ENCODE measurements around the gene RTP5.

RTP5 gene

DNA sequence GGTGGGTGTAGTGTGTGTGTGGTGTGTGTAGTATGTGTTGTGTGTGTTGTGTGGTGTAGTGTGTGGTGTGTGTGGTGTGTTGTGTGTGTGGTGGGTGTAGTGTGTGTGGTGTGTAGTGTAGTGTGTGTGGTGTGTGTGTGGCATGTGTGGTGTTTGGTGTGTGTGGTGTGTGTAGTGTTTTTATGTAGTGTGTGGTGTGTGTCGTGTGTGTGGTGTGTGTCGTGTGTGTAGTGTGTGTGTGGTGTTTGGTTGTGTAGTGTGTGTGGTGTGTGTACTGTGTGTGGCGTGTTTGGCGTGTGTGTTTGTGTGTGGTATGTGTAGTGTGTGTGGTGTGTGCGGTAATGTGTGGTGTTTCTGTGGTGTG lies 4.7 kb upstream of the RTP5 start:
- no peaks in the 10 kb centered on the region for H3K36me3 ChIP-seq (ENCODE audit: insufficient read depth, low read length)
- no peak overlapping the region for H3K27ac ChIP-seq
- no peak for DNase-seq (ENCODE audit: low read depth, low spot score)
- H3K9me3 ChIP-seq (ENCODE audit: low read depth, low read length): no peaks in the 10 kb centered on the region
- TF ChIP-seq POLR2AphosphoS5 (IDR thresholded peaks at IDR 0.05; ENCODE audit: borderline replicate concordance, low read depth, low read length): no peak
- no peak for TF ChIP-seq EZH2 (IDR thresholded peaks at IDR 0.05)
- TF ChIP-seq FOXP2 (optimal IDR thresholded peaks at IDR 0.05; ENCODE audit: control extremely low read depth, extremely low read length, insufficient read depth): no peak
- no peak overlapping the region for H3K9ac ChIP-seq (ENCODE audit: insufficient read length)
- H3K4me3 ChIP-seq: no peak overlapping the region

DNA sequence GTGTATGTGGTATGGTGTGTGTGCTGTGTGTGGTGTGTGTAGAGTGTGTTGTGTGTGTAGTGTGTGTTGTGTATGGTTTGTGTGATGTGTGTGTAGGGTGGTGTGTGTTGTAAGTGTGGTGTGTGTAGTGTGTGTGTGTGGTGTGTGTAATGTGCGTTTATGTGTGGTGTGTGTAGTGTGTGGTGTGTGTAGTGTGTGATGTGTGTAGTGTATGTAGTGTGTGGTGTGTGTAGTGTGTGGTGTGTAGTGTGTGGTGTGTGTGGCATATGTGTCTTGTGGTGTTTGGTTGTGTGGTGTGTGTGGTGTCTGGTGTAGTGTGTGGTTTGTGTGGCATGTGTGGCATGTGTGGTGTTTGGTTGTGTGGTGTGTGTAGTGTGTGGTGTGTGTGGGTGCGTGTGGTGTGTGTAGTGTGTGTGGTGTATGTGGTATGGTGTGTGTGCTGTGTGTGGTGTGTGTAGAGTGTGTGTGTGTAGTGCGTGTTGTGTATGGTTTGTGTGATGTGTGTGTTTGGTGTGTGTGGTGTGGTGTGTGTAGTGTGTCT lies 4.0 kb upstream of the RTP5 start:
- no peak overlapping the region for H3K9ac ChIP-seq (ENCODE audit: insufficient read length)
- DNase-seq (ENCODE audit: low read depth, low spot score): no peak
- H3K27ac ChIP-seq: no peak overlapping the region
- H3K36me3 ChIP-seq (ENCODE audit: insufficient read depth, low read length): no peaks in the 10 kb centered on the region
- no peak for TF ChIP-seq EZH2 (IDR thresholded peaks at IDR 0.05)
- TF ChIP-seq FOXP2 (optimal IDR thresholded peaks at IDR 0.05; ENCODE audit: control extremely low read depth, extremely low read length, insufficient read depth): no peak
- no peak for TF ChIP-seq POLR2AphosphoS5 (IDR thresholded peaks at IDR 0.05; ENCODE audit: borderline replicate concordance, low read depth, low read length)
- H3K4me3 ChIP-seq: no peak overlapping the region
- H3K9me3 ChIP-seq (ENCODE audit: low read depth, low read length): no peaks in the 10 kb centered on the region

DNA sequence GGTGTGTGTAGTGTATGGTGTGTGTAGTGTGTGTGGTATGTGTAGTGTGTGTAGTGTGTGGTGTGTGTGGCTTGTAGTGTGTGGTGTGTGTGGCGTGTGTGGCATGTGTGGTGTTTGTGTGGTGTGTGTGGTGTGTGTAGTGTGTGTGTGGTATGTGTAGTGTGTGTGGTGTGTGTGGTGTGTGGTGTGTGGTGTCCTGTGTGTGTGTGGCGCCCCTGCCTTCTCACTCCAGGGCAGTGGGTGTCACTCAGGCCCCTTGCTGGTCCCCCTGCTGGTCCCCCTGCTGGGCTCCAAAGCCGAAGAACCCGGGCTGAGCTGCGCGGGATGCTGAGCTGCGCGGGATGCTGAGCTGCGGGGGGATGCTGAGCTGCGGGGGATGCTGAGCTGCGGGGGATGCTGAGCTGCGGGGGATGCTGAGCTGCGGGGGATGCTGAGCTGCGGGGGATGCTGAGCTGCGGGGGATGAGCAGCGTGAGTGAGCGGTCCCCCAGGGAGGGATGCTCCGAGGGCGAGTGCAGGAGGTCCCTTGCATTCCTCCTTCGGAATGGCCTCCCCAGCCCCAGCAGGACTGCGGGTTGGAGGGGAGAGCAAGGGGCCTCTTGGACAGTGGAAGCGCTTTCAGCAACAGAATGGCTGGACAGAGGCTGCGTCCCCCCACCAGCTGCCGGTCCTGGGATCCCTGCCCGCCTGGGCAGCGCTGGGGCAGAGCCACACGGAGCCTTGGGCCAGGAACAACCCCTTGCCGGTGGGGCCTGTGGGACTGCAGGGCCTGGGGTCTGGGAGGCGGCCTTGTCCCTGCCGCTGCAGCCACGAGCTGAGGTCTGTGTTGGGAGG lies 3.4 kb upstream of the RTP5 start:
- Histone ChIP-seq H3K9me3 (ENCODE audit: low read depth, low read length) (no peaks in the 10 kb centered on the region), H3K4me3 (no peak overlapping the region), H3K27ac (no peak overlapping the region), H3K9ac (ENCODE audit: insufficient read length) (no peak overlapping the region), H3K36me3 (ENCODE audit: insufficient read depth, low read length) (no peaks in the 10 kb centered on the region)
- no peak for DNase-seq (ENCODE audit: low read depth, low spot score)
- TF ChIP-seq EZH2 (IDR thresholded peaks at IDR 0.05) (no peak), POLR2AphosphoS5 (IDR thresholded peaks at IDR 0.05; ENCODE audit: borderline replicate concordance, low read depth, low read length) (no peak), FOXP2 (optimal IDR thresholded peaks at IDR 0.05; ENCODE audit: control extremely low read depth, extremely low read length, insufficient read depth) (no peak)

DNA sequence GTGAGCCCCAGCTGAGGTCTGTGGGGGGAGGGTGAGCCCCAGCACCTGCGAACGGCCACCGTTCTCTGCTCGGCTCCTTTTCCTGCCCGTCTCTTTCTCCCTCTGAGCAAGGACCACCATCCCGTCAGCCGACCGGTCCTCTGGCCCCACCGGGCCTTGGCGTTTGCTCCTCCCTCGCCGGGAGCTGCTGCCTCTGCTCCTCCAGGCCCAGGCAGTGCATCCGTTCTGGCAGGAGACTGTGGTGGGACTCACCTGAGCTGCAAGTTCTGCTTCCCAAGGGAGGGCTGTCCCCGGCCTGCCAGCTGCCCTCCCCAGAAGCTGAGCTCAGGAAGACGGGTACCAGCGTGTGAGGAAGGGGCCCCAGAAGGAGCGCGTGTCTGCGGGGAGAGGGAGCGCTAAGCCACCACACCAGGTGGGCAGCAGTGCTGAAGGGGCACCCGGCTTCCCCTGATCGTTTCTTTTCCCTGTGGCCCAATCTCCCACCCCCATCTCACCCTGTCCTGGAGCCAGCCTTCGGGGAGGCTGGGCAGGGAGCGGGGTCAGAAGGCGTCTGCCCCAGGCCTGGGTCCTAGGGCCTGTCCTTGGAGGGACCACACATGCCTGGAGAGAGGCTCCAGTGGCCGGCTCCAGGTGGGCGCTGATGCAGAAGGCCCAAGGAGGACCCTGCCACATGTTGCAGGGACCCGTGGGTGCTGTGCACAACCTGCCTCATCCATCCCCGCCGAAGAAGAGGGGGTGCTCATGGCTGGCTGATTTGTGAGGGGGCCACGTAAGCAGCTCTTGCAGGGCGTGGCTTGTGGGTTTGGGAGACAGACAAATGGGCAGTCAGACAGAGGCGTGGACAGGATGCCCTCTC lies 2.5 kb upstream of the RTP5 start:
- Histone ChIP-seq H3K27ac (no peak overlapping the region), H3K4me3 (no peak overlapping the region), H3K9me3 (ENCODE audit: low read depth, low read length) (no peaks in the 10 kb centered on the region), H3K36me3 (ENCODE audit: insufficient read depth, low read length) (no peaks in the 10 kb centered on the region), H3K9ac (ENCODE audit: insufficient read length) (no peak overlapping the region)
- no peak for TF ChIP-seq EZH2 (IDR thresholded peaks at IDR 0.05)
- TF ChIP-seq FOXP2 (optimal IDR thresholded peaks at IDR 0.05; ENCODE audit: control extremely low read depth, extremely low read length, insufficient read depth): no peak
- no peak for DNase-seq (ENCODE audit: low read depth, low spot score)

DNA sequence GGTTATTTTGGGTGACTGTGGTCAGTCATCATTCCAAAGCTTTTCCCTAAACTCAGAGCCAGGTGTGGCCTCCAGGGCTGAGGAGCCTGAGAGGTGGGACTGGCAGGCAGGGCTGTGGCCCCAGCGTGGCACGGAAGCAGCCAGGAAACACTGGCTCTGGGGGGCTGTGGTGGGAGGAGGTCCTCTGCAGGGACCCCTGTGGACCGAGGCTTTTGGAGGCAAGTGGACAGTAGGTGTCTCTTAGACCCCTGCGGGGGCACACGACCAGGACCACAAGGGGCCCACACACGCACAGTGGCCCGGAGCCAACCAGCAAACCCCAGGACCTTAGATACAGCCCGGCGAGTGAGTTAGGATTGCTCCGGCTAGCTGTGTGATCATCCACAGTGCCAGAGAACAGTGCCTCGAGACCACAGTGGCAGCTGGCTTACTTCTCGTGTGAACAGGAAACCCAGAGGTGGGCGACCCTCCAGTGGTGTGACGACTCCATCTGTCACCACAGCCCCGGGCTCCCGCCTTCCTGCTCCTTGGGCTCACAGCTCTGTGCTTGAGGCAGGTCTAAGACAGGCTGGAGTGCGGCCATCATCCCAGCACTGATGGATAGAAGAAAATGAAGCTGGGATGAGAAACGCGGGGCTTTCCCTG lies 1.6 kb upstream of the RTP5 start:
- DNase-seq (ENCODE audit: low read depth, low spot score): no peak
- no peak overlapping the region for H3K27ac ChIP-seq
- H3K4me3 ChIP-seq: no peak overlapping the region
- H3K9me3 ChIP-seq (ENCODE audit: low read depth, low read length): no peaks in the 10 kb centered on the region
- TF ChIP-seq POLR2AphosphoS5 (IDR thresholded peaks at IDR 0.05; ENCODE audit: borderline replicate concordance, low read depth, low read length): no peak
- no peak for TF ChIP-seq EZH2 (IDR thresholded peaks at IDR 0.05)
- TF ChIP-seq FOXP2 (optimal IDR thresholded peaks at IDR 0.05; ENCODE audit: control extremely low read depth, extremely low read length, insufficient read depth): no peak
- no peak overlapping the region for H3K9ac ChIP-seq (ENCODE audit: insufficient read length)
- H3K36me3 ChIP-seq (ENCODE audit: insufficient read depth, low read length): no peaks in the 10 kb centered on the region

DNA sequence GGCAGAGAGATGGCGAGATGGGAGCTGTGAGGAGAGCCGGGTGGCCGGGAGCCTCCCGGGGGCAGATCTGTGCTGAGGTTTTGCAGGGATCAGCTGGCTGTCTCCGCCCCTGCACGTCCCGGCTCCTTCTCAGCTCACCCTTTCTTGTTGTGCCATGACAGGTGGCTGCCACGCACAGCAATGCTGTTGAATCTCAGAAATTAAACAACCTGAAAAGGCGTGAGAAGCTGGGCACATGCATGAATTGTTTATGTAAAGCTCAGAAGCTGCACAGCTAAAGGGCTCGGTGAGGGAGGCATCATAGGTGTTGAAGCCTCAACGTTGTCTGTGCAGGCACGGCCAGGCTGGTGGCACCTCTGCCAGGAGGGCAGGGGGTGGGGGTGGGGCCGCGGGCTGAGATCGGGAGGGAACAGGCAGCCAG lies 858 bp upstream of the RTP5 start:
- H3K9me3 ChIP-seq (ENCODE audit: low read depth, low read length): no peaks in the 10 kb centered on the region
- no peak for DNase-seq (ENCODE audit: low read depth, low spot score)
- H3K36me3 ChIP-seq (ENCODE audit: insufficient read depth, low read length): no peaks in the 10 kb centered on the region
- no peak for TF ChIP-seq POLR2AphosphoS5 (IDR thresholded peaks at IDR 0.05; ENCODE audit: borderline replicate concordance, low read depth, low read length)
- TF ChIP-seq FOXP2 (optimal IDR thresholded peaks at IDR 0.05; ENCODE audit: control extremely low read depth, extremely low read length, insufficient read depth): no peak
- no peak for TF ChIP-seq EZH2 (IDR thresholded peaks at IDR 0.05)
- H3K9ac ChIP-seq (ENCODE audit: insufficient read length): no peak overlapping the region
- no peak overlapping the region for H3K4me3 ChIP-seq
- no peak overlapping the region for H3K27ac ChIP-seq

DNA sequence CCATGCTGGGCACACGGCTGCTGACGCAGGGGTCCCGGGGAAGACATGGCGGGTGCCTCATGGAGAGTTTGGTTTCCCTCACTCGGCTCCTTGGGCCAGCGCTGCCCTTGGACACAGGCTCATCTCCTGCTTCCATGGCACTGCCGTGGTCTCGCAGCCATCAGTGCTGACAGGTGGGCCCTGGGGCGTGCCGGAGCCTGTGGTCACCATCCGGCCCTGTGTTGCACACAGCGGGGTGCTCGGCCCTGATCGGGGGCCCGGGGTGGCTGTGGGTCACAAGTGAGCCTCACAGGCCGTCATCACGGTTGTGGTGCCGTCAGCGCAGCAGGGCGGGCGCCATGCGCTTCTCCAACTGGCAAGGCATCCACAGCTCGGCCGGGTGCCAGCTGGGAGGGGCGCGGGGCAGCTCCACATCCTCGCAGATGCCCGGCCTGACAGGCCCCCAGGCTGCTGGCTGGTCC lies 582 bp downstream of the RTP5 start:
- no peaks in the 10 kb centered on the region for H3K9me3 ChIP-seq (ENCODE audit: low read depth, low read length)
- no peak for DNase-seq (ENCODE audit: low read depth, low spot score)
- H3K9ac ChIP-seq (ENCODE audit: insufficient read length): no peak overlapping the region
- H3K4me3 ChIP-seq: no peak overlapping the region
- no peak overlapping the region for H3K27ac ChIP-seq
- no peaks in the 10 kb centered on the region for H3K36me3 ChIP-seq (ENCODE audit: insufficient read depth, low read length)
- TF ChIP-seq EZH2 (IDR thresholded peaks at IDR 0.05) (no peak), FOXP2 (optimal IDR thresholded peaks at IDR 0.05; ENCODE audit: control extremely low read depth, extremely low read length, insufficient read depth) (no peak), POLR2AphosphoS5 (IDR thresholded peaks at IDR 0.05; ENCODE audit: borderline replicate concordance, low read depth, low read length) (no peak)

Data from SK-N-MC (cell line).